ENCODE results near the gene LRRN4CL. TPM values are rescaled to one million over a fixed set of nuclear protein-coding genes. Genes with fewer than 3 reads are reported as not detected.

Gene LRRN4CL
- total RNA-seq, 2 experiments from 2014 or later, result 0.19 to 0.23 TPM

- Mint-ChIP-seq H3K4me3 (no peak overlapping the region), H3K27me3 (no peaks in the 10 kb centered on the region), H3K27ac (no peak overlapping the region), H3K4me1 (peaks cover 58% of the 10 kb centered on the region), H3K36me3 (peaks cover 55% of the 10 kb centered on the region), H3K9me3 (no peaks in the 10 kb centered on the region)
- POLR2A ChIA-PET, result interaction anchor here (0.7 to 1.8 kb wide), 4 partner anchors 8 to 51 kb away, joined by 3 to 6 read pairs (median 4); partner anchors contain the start of genes HNRNPUL2, TTC9C and ZBTB3
- DNase-seq, result no peak
- no peak for ATAC-seq (ENCODE audit: low read depth)
Observed at GRCh38 chr11:62719302-62719978, 30.1 kb upstream of the LRRN4CL start.

DNA sequence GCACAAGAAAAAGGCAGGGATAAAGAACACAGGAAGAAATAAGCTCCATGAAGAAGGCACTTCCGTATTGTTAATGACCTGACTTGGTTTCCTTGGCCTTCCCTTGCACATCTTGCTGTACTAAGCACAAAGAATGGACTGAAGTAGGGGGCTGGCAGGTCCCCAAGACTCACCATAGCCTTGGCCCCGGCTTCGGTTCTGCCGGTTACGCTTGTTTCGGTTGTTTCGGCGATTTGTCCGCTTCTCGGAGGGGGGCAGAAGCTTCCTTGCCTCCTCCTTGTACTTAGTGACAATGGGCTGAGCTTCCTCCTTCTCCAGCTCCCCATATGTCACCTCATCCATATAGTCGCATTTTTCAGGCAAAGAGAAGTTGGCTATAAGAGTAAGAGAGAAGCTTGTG, 27.5 kb upstream of the LRRN4CL start:
- DNase-seq (peak; percentile 8), ATAC-seq (ENCODE audit: low read depth) (no peak)
- POLR2A ChIA-PET, result interaction anchor here (1.2 to 2.6 kb wide), 3 partner anchors 10 to 124 kb away, joined by 3 to 14 read pairs (median 5); partner anchors contain the start of genes HNRNPUL2, TTC9C and ZBTB3
- peak overlapping the region; percentile 45 for H3K27ac Mint-ChIP-seq
- no peaks in the 10 kb centered on the region for H3K9me3 Mint-ChIP-seq
- H3K4me1 Mint-ChIP-seq, result peaks cover 59% of the 10 kb centered on the region
- no peak overlapping the region for H3K4me3 Mint-ChIP-seq
- peaks cover 51% of the 10 kb centered on the region for H3K36me3 Mint-ChIP-seq
- H3K27me3 Mint-ChIP-seq, result no peaks in the 10 kb centered on the region

- H3K27ac Mint-ChIP-seq, result no peak overlapping the region
- no peak overlapping the region for H3K4me3 Mint-ChIP-seq
- DNase-seq (no peak), ATAC-seq (ENCODE audit: low read depth) (no peak)
- peaks cover 47% of the 10 kb centered on the region for H3K36me3 Mint-ChIP-seq
- POLR2A ChIA-PET, result interaction anchor here (0.5 to 2.6 kb wide), 5 partner anchors 11 to 124 kb away, joined by 3 to 14 read pairs (median 3); partner anchors contain the start of genes EML3, HNRNPUL2, ROM1 and TTC9C
- peaks cover 57% of the 10 kb centered on the region for H3K4me1 Mint-ChIP-seq
- H3K9me3 Mint-ChIP-seq, result no peaks in the 10 kb centered on the region
- H3K27me3 Mint-ChIP-seq, result no peaks in the 10 kb centered on the region
Observed at GRCh38 chr11:62716206-62716605, 26.9 kb upstream of the LRRN4CL start.

DNA sequence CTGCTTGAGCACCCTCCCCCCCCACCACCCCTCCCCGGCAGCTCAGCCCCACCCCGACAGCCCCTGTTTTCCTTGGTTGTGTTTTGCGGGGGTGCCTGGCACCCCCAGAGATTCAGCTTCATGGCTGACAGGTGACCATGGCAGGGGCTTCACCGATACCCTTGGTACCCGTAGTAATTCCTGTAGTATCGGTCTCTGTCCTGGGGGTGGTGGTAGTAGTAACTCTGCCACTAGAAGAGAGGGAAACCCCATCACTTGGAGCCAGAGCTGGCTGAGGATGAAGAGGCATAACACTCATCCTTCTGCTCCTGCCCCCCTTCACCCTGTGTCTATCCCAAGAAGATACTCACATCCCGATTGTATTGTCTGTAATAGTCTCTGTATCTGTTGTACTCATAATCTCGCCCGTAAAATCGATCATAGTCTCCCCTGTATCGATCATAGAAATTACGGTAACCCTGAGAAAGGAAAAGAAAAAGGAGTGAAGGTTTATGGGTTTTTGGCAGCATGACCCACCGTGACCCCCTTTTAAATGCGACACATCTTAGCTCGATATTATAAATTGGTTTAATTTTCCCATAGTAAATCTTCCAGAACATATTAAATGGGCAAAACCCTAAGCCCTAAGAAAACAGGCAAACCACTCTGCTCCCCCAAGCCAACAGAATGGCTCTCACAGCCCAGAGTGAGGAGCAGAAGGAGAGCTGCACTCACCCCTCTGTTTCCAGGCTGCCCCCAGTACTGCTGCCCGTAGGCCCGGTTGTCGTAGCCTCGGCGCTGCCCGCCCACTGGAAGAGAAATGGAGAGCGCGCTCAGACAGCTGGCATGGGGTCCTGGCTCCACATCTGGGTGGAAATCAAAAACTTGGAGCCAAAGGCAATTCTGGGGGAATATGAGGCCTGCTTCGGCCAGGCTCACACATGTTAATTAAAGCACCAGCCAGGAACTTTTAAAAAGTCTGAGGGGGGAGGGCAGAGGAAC, 26.1 kb upstream of the LRRN4CL start:
- ATAC-seq (ENCODE audit: low read depth), result no peak
- no peaks in the 10 kb centered on the region for H3K9me3 Mint-ChIP-seq
- peaks cover 56% of the 10 kb centered on the region for H3K4me1 Mint-ChIP-seq
- POLR2A ChIA-PET, result interaction anchor here (0.5 to 2.6 kb wide), 4 partner anchors 12 to 102 kb away, joined by 3 to 14 read pairs (median 4); partner anchors contain the start of genes EML3, HNRNPUL2, ROM1 and TTC9C
- no peaks in the 10 kb centered on the region for H3K27me3 Mint-ChIP-seq
- peaks cover 48% of the 10 kb centered on the region for H3K36me3 Mint-ChIP-seq
- H3K27ac Mint-ChIP-seq, result no peak overlapping the region
- DNase-seq, result peak; percentile 9
- no peak overlapping the region for H3K4me3 Mint-ChIP-seq

- H3K36me3 Mint-ChIP-seq, result peaks cover 43% of the 10 kb centered on the region
- no peaks in the 10 kb centered on the region for H3K9me3 Mint-ChIP-seq
- peak; percentile 10 for DNase-seq
- H3K27me3 Mint-ChIP-seq, result no peaks in the 10 kb centered on the region
- H3K4me1 Mint-ChIP-seq, result peaks cover 66% of the 10 kb centered on the region
- POLR2A ChIA-PET, result interaction anchor here (0.6 to 1.3 kb wide), 5 partner anchors 13 to 128 kb away, joined by 3 to 6 read pairs (median 5); partner anchors contain the start of genes HNRNPUL2 and ZBTB3
- ATAC-seq (ENCODE audit: low read depth), result no peak
- peak overlapping the region; percentile 84 for H3K27ac Mint-ChIP-seq
- H3K4me3 Mint-ChIP-seq, result peak overlapping the region; percentile 28
Observed at GRCh38 chr11:62713343-62713742, 24.0 kb upstream of the LRRN4CL start.

DNA sequence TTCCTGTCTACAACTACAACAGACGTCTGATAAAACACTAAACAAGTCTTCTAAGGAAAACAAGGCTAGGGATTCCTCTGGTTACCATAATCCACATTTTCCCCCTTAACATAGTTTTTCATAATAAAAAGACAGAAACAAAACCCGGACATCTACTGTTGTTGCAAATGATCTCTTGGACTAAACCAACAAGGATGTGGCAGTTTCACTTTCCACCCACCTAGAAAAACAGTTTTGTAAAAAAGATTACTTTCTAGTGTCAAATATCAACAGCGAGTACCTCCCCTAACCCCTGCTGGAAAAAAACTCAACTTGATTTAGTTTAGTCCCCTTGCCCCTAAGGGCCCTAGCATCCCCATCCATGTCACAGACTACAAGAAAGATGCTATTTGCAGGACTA, 23.5 kb upstream of the LRRN4CL start:
- Mint-ChIP-seq H3K27me3 (no peaks in the 10 kb centered on the region), H3K36me3 (peaks cover 39% of the 10 kb centered on the region), H3K9me3 (no peaks in the 10 kb centered on the region), H3K27ac (peak overlapping the region; percentile 84), H3K4me1 (peaks cover 66% of the 10 kb centered on the region), H3K4me3 (peak overlapping the region; percentile 14)
- POLR2A ChIA-PET, result interaction anchor here (0.6 to 8.3 kb wide), 5 partner anchors 13 to 144 kb away, joined by 3 to 107 read pairs (median 4); partner anchors contain the start of genes HNRNPUL2, POLR2G and TTC9C
- DNase-seq (no peak), ATAC-seq (ENCODE audit: low read depth) (no peak)

DNA sequence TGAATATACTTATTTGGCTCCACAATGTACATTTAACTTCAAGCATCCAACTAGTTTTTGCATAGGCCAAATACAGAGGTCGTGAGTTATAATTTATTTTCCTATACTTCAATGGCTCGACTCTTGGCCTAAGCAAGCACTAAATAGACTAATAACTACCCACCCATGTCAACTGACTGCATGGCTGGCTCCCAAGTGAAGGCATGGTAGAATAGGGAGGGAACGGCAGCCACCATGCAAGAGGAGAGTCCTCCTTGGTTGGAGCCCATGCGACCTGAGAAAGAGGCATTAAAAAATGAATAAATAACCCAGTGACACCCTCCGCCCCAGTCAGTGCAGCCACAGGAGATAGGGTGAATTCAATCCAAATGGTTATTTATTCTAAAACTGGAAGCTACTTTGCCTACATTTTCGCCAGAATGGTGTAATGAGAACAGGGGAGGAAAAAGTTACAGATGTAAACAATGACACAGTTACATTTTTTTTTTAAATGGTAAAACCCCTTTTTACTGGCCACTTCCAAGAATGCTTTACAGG, 23.0 kb upstream of the LRRN4CL start:
- no peak for DNase-seq

DNA sequence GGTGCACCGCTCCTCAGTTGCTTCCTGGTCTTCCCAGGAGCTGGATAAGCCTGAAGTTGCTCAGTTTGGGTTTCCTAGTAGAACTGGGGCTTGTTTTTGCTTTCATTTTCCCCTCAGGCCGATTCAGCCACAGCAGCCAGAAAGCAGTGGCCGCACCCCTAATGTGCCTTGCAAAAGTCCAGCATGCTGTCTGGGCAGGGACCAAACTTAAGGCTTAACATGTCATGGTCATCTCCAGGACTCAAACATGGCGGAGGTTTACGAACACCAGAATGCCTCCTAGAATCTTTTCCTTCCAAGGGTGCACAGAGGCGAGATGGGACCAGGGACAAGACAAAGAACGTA, 20.6 kb upstream of the LRRN4CL start:
- Mint-ChIP-seq H3K9me3 (no peaks in the 10 kb centered on the region), H3K4me3 (peak overlapping the region; percentile 91), H3K27me3 (no peaks in the 10 kb centered on the region), H3K27ac (peak overlapping the region; percentile 98), H3K4me1 (peaks cover 63% of the 10 kb centered on the region), H3K36me3 (peaks cover 27% of the 10 kb centered on the region)
- no peak for ATAC-seq (ENCODE audit: low read depth)
- POLR2A ChIA-PET, result interaction anchor here (0.7 to 8.3 kb wide), 24 partner anchors 10 to 171 kb away, joined by 3 to 107 read pairs (median 6); partner anchors contain the start of genes C11orf98, CSKMT, EEF1G and GANAB
- no peak for DNase-seq

More for the DNA sequence above, 23.0 kb upstream of the LRRN4CL start:
- Mint-ChIP-seq H3K27ac (peak overlapping the region; percentile 84), H3K4me1 (peaks cover 63% of the 10 kb centered on the region), H3K27me3 (no peaks in the 10 kb centered on the region), H3K9me3 (no peaks in the 10 kb centered on the region), H3K36me3 (peaks cover 37% of the 10 kb centered on the region), H3K4me3 (no peak overlapping the region)
- ATAC-seq (ENCODE audit: low read depth), result no peak
- POLR2A ChIA-PET, result interaction anchor here (0.6 to 8.3 kb wide), 6 partner anchors 14 to 1526 kb away, joined by 3 to 107 read pairs (median 4); partner anchors contain the start of genes HNRNPUL2, INTS5, POLR2G and TTC9C

GRCh38 chr11:62709247-62710000, 20.1 kb upstream of the LRRN4CL start:
- peak; percentile 87 for DNase-seq

GRCh38 chr11:62708793-62709192, 19.5 kb upstream of the LRRN4CL start:
- no peaks in the 10 kb centered on the region for H3K9me3 Mint-ChIP-seq
- peak overlapping the region; percentile 98 for H3K27ac Mint-ChIP-seq
- peak; percentile 67 for DNase-seq
- H3K27me3 Mint-ChIP-seq, result no peaks in the 10 kb centered on the region
- POLR2A ChIA-PET, result interaction anchor here (0.6 to 8.3 kb wide), 34 partner anchors 8 to 280 kb away, joined by 3 to 107 read pairs (median 5); partner anchors contain the start of genes C11orf98, CSKMT, EEF1G and GANAB
- peaks cover 19% of the 10 kb centered on the region for H3K36me3 Mint-ChIP-seq
- peaks cover 55% of the 10 kb centered on the region for H3K4me1 Mint-ChIP-seq
- peak; percentile 43 for ATAC-seq (ENCODE audit: low read depth)
- peak overlapping the region; percentile 91 for H3K4me3 Mint-ChIP-seq

More at GRCh38 chr11:62709247-62710000, 20.1 kb upstream of the LRRN4CL start:
- H3K9me3 Mint-ChIP-seq, result no peaks in the 10 kb centered on the region
- ATAC-seq (ENCODE audit: low read depth), result peak; percentile 81
- H3K4me3 Mint-ChIP-seq, result peak overlapping the region; percentile 91
- peaks cover 61% of the 10 kb centered on the region for H3K4me1 Mint-ChIP-seq
- H3K36me3 Mint-ChIP-seq, result peaks cover 23% of the 10 kb centered on the region
- H3K27ac Mint-ChIP-seq, result peak overlapping the region; percentile 98
- no peaks in the 10 kb centered on the region for H3K27me3 Mint-ChIP-seq
- POLR2A ChIA-PET, result interaction anchor here (0.6 to 8.3 kb wide), 37 partner anchors 8 to 280 kb away, joined by 3 to 107 read pairs (median 5); partner anchors contain the start of genes C11orf98, CSKMT, EEF1G and GANAB

DNA sequence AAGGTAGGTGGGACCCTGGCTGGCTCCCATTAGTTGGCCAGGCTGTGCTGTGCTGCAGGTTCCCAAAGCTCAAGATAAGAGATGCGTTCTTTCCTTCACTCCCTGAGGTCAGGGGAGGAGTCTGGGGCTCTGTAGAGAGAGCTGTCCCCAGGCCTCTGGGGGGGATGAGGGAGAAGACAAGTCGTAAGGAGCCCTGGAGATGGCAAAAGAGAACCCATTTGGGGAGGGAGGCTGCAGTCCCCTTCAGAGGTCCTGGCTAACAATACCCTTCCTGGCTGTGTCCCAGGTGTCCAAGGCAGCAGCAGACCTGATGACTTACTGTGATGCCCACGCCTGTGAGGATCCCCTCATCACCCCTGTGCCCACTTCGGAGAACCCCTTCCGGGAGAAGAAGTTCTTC, 19.1 kb upstream of the LRRN4CL start:
- H3K27me3 Mint-ChIP-seq, result no peaks in the 10 kb centered on the region
- H3K4me1 Mint-ChIP-seq, result peaks cover 51% of the 10 kb centered on the region
- POLR2A ChIA-PET, result interaction anchor here (0.6 to 8.3 kb wide), 28 partner anchors 7 to 279 kb away, joined by 3 to 107 read pairs (median 6); partner anchors contain the start of genes C11orf98, CSKMT, EEF1G and GANAB
- H3K9me3 Mint-ChIP-seq, result no peaks in the 10 kb centered on the region
- H3K4me3 Mint-ChIP-seq, result peak overlapping the region; percentile 91
- H3K27ac Mint-ChIP-seq, result peak overlapping the region; percentile 98
- DNase-seq (no peak), ATAC-seq (ENCODE audit: low read depth) (no peak)
- H3K36me3 Mint-ChIP-seq, result peaks cover 15% of the 10 kb centered on the region

All from activated naive CD8-positive, alpha-beta T cell treated with anti-CD3 and anti-CD28 coated beads, Interleukin-2, amount 10 ng/mL, durations not matched to agents 7 days and 5 days (primary cell).